HCT116 (cell line): ENCODE results near the gene INPP1. TPM values are rescaled to one million over a fixed set of nuclear protein-coding genes. Genes with fewer than 3 reads are reported as not detected.
"Not testable (repeated sequence)": the region's sequence is repeated elsewhere in the genome, so short reads cannot be mapped to it uniquely, and the experiment has no call there.

Experiments used
- ATAC-seq: fragments of 200-7000 bp; cut with Tn5 transposase; 2 replicates; pipeline ENCODE4 v1.9.1; 2020; ENCODE audit warnings: mild to moderate bottlenecking, moderate library complexity
- BruUV-seq: library from RNA; stranded (reverse); fragments of 400-500 nt; replicated peaks from 2 replicates; lab custom pipeline; 2021; lab: Mats Ljungman, UMichigan
- CTCF ChIA-PET: fragments of 300-600 bp; sonication (Branson Sonifier 250); formaldehyde crosslinking; loops from one replicate; lab custom pipeline; 2021; ENCODE audit warnings: antibody characterized with exemption; lab: Charles Lee
- POLR2A ChIA-PET: fragments of 300-600, 350-600 bp; sonication (Branson Sonifier 250); formaldehyde crosslinking; loops from one replicate; lab custom pipeline; 2021; ENCODE audit warnings: antibody characterized with exemption; lab: Charles Lee
- RAD21 ChIA-PET, 2 experiments: fragments of 300-600 bp; sonication (Branson Sonifier 250); formaldehyde crosslinking; loops; one replicate each; lab custom pipeline; 2023; ENCODE audit warnings: low total read pairs in 2 of 2; ENCODE audit not compliant: uncharacterized antibody in 2 of 2, unreplicated experiment in 2 of 2, low non-redundant PET in 1 of 2; lab: Charles Lee
- DNase-seq: peaks from one replicate; pipeline ENCODE4 v3.0.0-alpha.2; 2010; ENCODE audit warnings: low read depth, low spot score
- H2AFZ ChIP-seq: fragments of 200-600 bp; shearing (Covaris generic), sonication (generic); 2 replicates; pipeline ENCODE4 v1.6.1; 2017; ENCODE audit warnings: low read depth, mixed run types, mixed read lengths, antibody characterized with exemption, low read length; ENCODE audit not compliant: poor library complexity, severe bottlenecking
- H3K27ac ChIP-seq: 2 replicates; pipeline ENCODE4 v1.5.1; 2012; ENCODE audit warnings: low read depth, low read length
- H3K27me3 ChIP-seq: fragments of 200-600 bp; sonication (generic); 2 replicates; pipeline ENCODE4 v1.6.1; 2016; ENCODE audit warnings: mixed run types, low read length, mixed read lengths; ENCODE audit not compliant: insufficient read depth
- H3K36me3 ChIP-seq, 2 experiments: fragments of 200-500 bp in 1 of 2; fragments of 200-600 bp in 1 of 2; sonication (Bioruptor generic) in 1 of 2; sonication (generic) in 1 of 2; 2 replicates each; pipeline versions ENCODE4 v1.5.1 to v1.6.1; 2014 to 2016; ENCODE audit warnings: low read length in 2 of 2, inconsistent platforms in 1 of 2, mixed read lengths in 1 of 2, mixed run types in 1 of 2; ENCODE audit not compliant: insufficient read depth in 2 of 2, control insufficient read depth in 1 of 2
- H3K4me1 ChIP-seq, 2 experiments: fragments of 200-600 bp in 1 of 2; sonication (generic) in 1 of 2; 2 replicates each; pipeline versions ENCODE4 v1.5.1 to v1.6.1; 2012 to 2017; ENCODE audit warnings: low read length in 2 of 2, inconsistent platforms in 1 of 2, mild to moderate bottlenecking in 1 of 2, mixed read lengths in 1 of 2, mixed run types in 1 of 2, moderate library complexity in 1 of 2; ENCODE audit not compliant: insufficient read depth in 2 of 2, control insufficient read depth in 1 of 2
- H3K4me2 ChIP-seq: fragments of 200-600 bp; sonication (generic); 2 replicates; pipeline ENCODE4 v1.6.1; 2017; ENCODE audit warnings: mixed run types, low read length, mixed read lengths
- H3K4me3 ChIP-seq, 2 experiments: fragments of 200-600 bp in 1 of 2; sonication (generic) in 1 of 2; replicated peaks in 1 of 2; 2 replicates each; pipeline ENCODE4 v1.5.1; 2011 to 2016; ENCODE audit warnings: low read length in 2 of 2, control low read depth in 1 of 2, low read depth in 1 of 2, mild to moderate bottlenecking in 1 of 2, mixed read lengths in 1 of 2, mixed run types in 1 of 2
- H3K79me2 ChIP-seq: fragments of 200-600 bp; sonication (generic); 2 replicates; pipeline ENCODE4 v1.6.1; 2017; ENCODE audit warnings: mild to moderate bottlenecking, mixed run types, low read length, moderate library complexity, mixed read lengths; ENCODE audit not compliant: insufficient read depth
- H3K9ac ChIP-seq: fragments of 200-600 bp; sonication (generic); 2 replicates; pipeline ENCODE4 v1.6.1; 2016; ENCODE audit warnings: low read length, mixed read lengths
- H3K9me2 ChIP-seq: fragments of 200-600 bp; sonication (generic), shearing (Covaris generic); 2 replicates; pipeline ENCODE4 v1.6.1; 2017; ENCODE audit warnings: mixed run types, mild to moderate bottlenecking, moderate library complexity; ENCODE audit not compliant: insufficient read depth
- H3K9me3 ChIP-seq, 2 experiments: fragments of 200-500 bp in 1 of 2; fragments of 200-600 bp in 1 of 2; sonication (Bioruptor generic) in 1 of 2; sonication (generic) in 1 of 2; 2 replicates each; pipeline ENCODE4 v1.6.1; 2014 to 2017; ENCODE audit warnings: low read length in 2 of 2, mixed read lengths in 2 of 2, inconsistent platforms in 1 of 2, low read depth in 1 of 2, mild to moderate bottlenecking in 1 of 2, mixed run types in 1 of 2, moderate library complexity in 1 of 2; ENCODE audit not compliant: control insufficient read depth in 1 of 2, insufficient read depth in 1 of 2
- H4K20me1 ChIP-seq: fragments of 200-600 bp; sonication (generic), shearing (Covaris generic); 2 replicates; pipeline ENCODE4 v1.6.1; 2017; ENCODE audit warnings: mixed run types, mild to moderate bottlenecking, moderate library complexity; ENCODE audit not compliant: insufficient read depth
- ATF3 ChIP-seq: IDR thresholded peaks from 2 replicates; pipeline ENCODE4 v1.6.1; 2012
- CBX3 ChIP-seq: IDR thresholded peaks from 2 replicates; pipeline ENCODE4 v1.6.1; 2012; ENCODE audit warnings: low read depth
- ELF1 ChIP-seq: IDR thresholded peaks from 2 replicates; pipeline ENCODE4 v1.6.1; 2012; ENCODE audit warnings: low read depth, borderline replicate concordance
- JUND ChIP-seq: IDR thresholded peaks from 2 replicates; pipeline ENCODE4 v1.6.1; 2012
- POLR2AphosphoS5 ChIP-seq: IDR thresholded peaks from 2 replicates; pipeline ENCODE4 v1.6.1; 2011; ENCODE audit warnings: mild to moderate bottlenecking, low read depth, low read length, moderate library complexity
- REST ChIP-seq: IDR thresholded peaks from 2 replicates; pipeline ENCODE4 v1.6.1; 2012; ENCODE audit warnings: low read depth
- SIN3A ChIP-seq: IDR thresholded peaks from 2 replicates; pipeline ENCODE4 v1.6.1; 2012; ENCODE audit warnings: low read depth
- SP1 ChIP-seq: IDR thresholded peaks from 2 replicates; pipeline ENCODE4 v1.6.1; 2012; ENCODE audit warnings: low read depth
- SRF ChIP-seq: IDR thresholded peaks from 2 replicates; pipeline ENCODE4 v1.6.1; 2012; ENCODE audit warnings: low read depth
- ZFX ChIP-seq: fragments of 450-650 bp; IDR thresholded peaks from 2 replicates; pipeline ENCODE4 v1.6.1; 2017
- ZNF274 ChIP-seq: fragments of 200-500 bp; sonication (Bioruptor generic); IDR thresholded peaks from 2 replicates; pipeline ENCODE4 v1.6.1; 2014; ENCODE audit warnings: mild to moderate bottlenecking, low read depth, low read length, inconsistent platforms
- intact Hi-C: fragments of 100-400 bp; cut with micrococcal nuclease; formaldehyde crosslinking; loops from 2 replicates; pipeline ENCODE4 v1.10.0; 2022
- total RNA-seq: library from RNA; stranded (reverse); gene quantifications from one replicate; pipeline ENCODE4 v1.2.1, GENCODE V29; 2021; ENCODE audit not compliant: unreplicated experiment

INPP1 gene
- total RNA-seq, 1 experiment from 2014 or later: 19.6 TPM

DNA sequence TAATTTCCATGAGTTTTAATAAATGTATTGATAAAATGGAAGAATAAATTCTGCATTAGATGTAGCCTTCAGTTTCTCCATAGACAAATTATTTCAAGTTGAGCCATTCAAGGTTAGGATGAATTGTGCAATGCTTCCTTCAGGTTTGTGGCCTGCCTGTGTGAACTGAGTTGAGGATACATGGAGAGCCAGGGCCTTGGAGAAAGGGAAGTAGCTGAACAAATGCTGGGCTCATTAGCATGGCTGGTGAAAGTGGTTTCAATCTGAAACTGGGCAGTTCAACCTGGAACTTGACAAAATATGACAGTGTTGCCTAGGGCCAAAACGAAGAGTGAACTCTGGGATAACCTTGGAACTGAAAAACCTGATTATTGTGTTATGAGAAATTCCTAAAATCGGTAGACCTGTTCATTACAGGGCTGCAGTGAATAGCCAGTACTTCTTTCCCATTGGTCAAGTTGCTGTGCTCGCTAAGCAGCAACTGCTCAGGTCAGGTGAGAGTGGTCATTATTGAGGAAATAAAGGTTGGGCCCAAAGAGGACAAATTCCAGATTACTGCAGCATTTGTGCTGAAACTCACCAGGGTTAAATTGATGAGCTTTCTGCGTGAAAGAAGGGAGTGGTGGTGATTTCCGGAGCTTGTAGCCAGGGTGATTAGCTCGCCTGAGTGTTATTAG is 12.7 kb downstream of the INPP1 start (continued):
- TF ChIP-seq ELF1: no peak
- no peak for TF ChIP-seq POLR2AphosphoS5
- no peak for TF ChIP-seq SRF
- no peak for TF ChIP-seq ATF3
- no peak for TF ChIP-seq SIN3A
- no peak for TF ChIP-seq ZFX
- TF ChIP-seq SP1: no peak

DNA sequence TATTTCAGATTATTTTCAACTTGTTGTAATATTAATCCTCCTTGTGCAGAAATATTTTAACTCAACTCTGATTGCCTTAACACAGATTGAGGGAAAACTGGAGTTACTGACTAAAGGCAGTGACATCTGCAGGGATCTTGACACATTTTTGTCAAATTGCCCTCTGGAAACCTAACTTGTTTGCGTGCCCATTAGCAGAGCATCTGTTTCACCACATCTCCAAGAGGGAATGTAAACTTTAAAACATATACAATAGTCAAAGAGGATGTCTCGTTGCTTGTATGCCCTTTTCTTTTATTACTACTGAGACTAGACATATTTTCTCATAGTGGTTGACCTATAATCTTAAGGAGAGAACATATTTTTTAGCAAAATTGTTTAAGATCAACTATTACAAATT is 14.2 kb downstream of the INPP1 start:
- BruUV-seq: no TSS peak
- Histone ChIP-seq H3K36me3 (peaks cover 0 to 3% of the 10 kb centered on the region in 2 experiments; a peak in 1 of 4 replicates), H4K20me1 (no peaks in the 10 kb centered on the region), H3K79me2 (no peaks in the 10 kb centered on the region; the same call in 1 of the 2 replicates), H3K4me2 (no peak overlapping the region), H3K27ac (no peak overlapping the region), H3K4me1 (peaks cover 0 to 8% of the 10 kb centered on the region in 2 experiments; a peak in 3 of 4 replicates), H2AFZ (no peak overlapping the region), H3K4me3 (no peak overlapping the region), H3K9me3 (no peaks in the 10 kb centered on the region), H3K27me3 (no peaks in the 10 kb centered on the region), H3K9me2 (no peaks in the 10 kb centered on the region), H3K9ac (no peak overlapping the region)
- ChIA-PET RAD21 (no interaction called here), CTCF (no interaction called here), POLR2A (no interaction called here)
- ATAC-seq (no peak), DNase-seq (no peak)
- intact Hi-C loops: no loop called here
- no peak for TF ChIP-seq ZNF274
- no peak for TF ChIP-seq SP1
- TF ChIP-seq SRF: no peak
- TF ChIP-seq ELF1: no peak
- TF ChIP-seq CBX3: no peak
- TF ChIP-seq ZFX: no peak
- no peak for TF ChIP-seq REST
- no peak for TF ChIP-seq JUND

GRCh38 chr2:190358655-190359448 is 15.5 kb downstream of the INPP1 start:
- H3K9me2 ChIP-seq, H4K20me1 ChIP-seq, RAD21 ChIA-PET, H3K9me3 ChIP-seq, H3K27ac ChIP-seq, H3K9ac ChIP-seq, BruUV-seq, DNase-seq, CTCF ChIA-PET, H2AFZ ChIP-seq, ATAC-seq, POLR2A ChIA-PET, H3K79me2 ChIP-seq, intact Hi-C loops, H3K27me3 ChIP-seq, H3K4me2 ChIP-seq, H3K4me3 ChIP-seq, H3K36me3 ChIP-seq, H3K4me1 ChIP-seq: not testable (repeated sequence)
